OCI-LY7 (cell line): ENCODE data around the gene MRPS23. TPM values are rescaled to one million over a fixed set of nuclear protein-coding genes. Genes with fewer than 3 reads are reported as not detected.

ENCODE experiments used
- BruUV-seq: library from RNA; stranded (reverse); fragments of 400-500 nt; replicated peaks from 2 replicates; lab custom pipeline; 2021; lab: Mats Ljungman, UMichigan
- CTCF ChIA-PET: fragments of 300-600 bp; sonication (Branson Sonifier 250); formaldehyde crosslinking; loops from one replicate; lab custom pipeline; 2022; ENCODE audit warnings: antibody characterized with exemption; ENCODE audit not compliant: unreplicated experiment; lab: Charles Lee
- POLR2A ChIA-PET: fragments of 300-600 bp; sonication (Branson Sonifier 250); formaldehyde crosslinking; loops from one replicate; lab custom pipeline; 2022; ENCODE audit warnings: antibody characterized with exemption; lab: Charles Lee
- DNase-seq: peaks from one replicate; pipeline ENCODE4 v3.0.0-alpha.2; 2015; ENCODE audit warnings: low spot score
- H2AFZ ChIP-seq: fragments of 200-600 bp; sonication (generic), shearing (Covaris generic); 2 replicates; pipeline ENCODE4 v1.6.1; 2014; ENCODE audit warnings: mild to moderate bottlenecking, antibody characterized with exemption, low read length, moderate library complexity
- H3K27ac ChIP-seq: fragments of 200-600 bp; sonication (generic); 2 replicates; pipeline ENCODE4 v1.5.1; 2014; ENCODE audit warnings: mixed run types, low read depth, mild to moderate bottlenecking, moderate library complexity, low read length, inconsistent platforms; ENCODE audit not compliant: poor library complexity, severe bottlenecking
- H3K36me3 ChIP-seq: fragments of 200-600 bp; sonication (generic); 2 replicates; pipeline ENCODE4 v1.6.1; 2014; ENCODE audit warnings: mild to moderate bottlenecking, antibody characterized with exemption, low read length, moderate library complexity, mixed read lengths; ENCODE audit not compliant: insufficient read depth
- H3K4me1 ChIP-seq: fragments of 200-600 bp; sonication (generic); 2 replicates; pipeline ENCODE4 v1.5.1; 2014; ENCODE audit warnings: mild to moderate bottlenecking, low read length; ENCODE audit not compliant: insufficient read depth, poor library complexity, severe bottlenecking
- H3K4me2 ChIP-seq: fragments of 200-600 bp; sonication (generic); 2 replicates; pipeline ENCODE4 v1.6.1; 2014; ENCODE audit warnings: mild to moderate bottlenecking, low read length
- H3K4me3 ChIP-seq: fragments of 200-600 bp; sonication (generic); 2 replicates; pipeline ENCODE4 v1.5.1; 2014; ENCODE audit warnings: mild to moderate bottlenecking, low read depth, low read length; ENCODE audit not compliant: poor library complexity, severe bottlenecking
- H3K79me2 ChIP-seq: fragments of 200-600 bp; sonication (generic); 2 replicates; pipeline ENCODE4 v1.6.1; 2016; ENCODE audit warnings: low read depth, mild to moderate bottlenecking, low read length, moderate library complexity, mixed read lengths; ENCODE audit not compliant: insufficient read depth
- H3K9me2 ChIP-seq: fragments of 200-600 bp; sonication (generic); 2 replicates; pipeline ENCODE4 v1.6.1; 2016; ENCODE audit warnings: mild to moderate bottlenecking, low read length, mixed read lengths; ENCODE audit not compliant: insufficient read depth
- H3K9me3 ChIP-seq: fragments of 200-600 bp; sonication (generic); 2 replicates; pipeline ENCODE4 v1.6.1; 2014; ENCODE audit warnings: mild to moderate bottlenecking, mixed run types, low read length, mixed read lengths
- H4K20me1 ChIP-seq: fragments of 200-600 bp; sonication (generic); 2 replicates; pipeline ENCODE4 v1.6.1; 2014; ENCODE audit warnings: mild to moderate bottlenecking, antibody characterized with exemption, low read length, moderate library complexity, mixed read lengths; ENCODE audit not compliant: insufficient read depth
- EZH2phosphoT487 ChIP-seq: fragments of 200-600 bp; sonication (generic); IDR thresholded peaks from 2 replicates; pipeline ENCODE4 v1.6.1; 2018; ENCODE audit warnings: low read depth, borderline replicate concordance, mild to moderate bottlenecking, mixed run types, antibody characterized with exemption, low read length, moderate library complexity, mixed read lengths
- intact Hi-C: fragments of 100-400 bp; cut with micrococcal nuclease; formaldehyde crosslinking; loops from one replicate; pipeline ENCODE4 v1.10.0; 2022; ENCODE audit not compliant: unreplicated experiment
- total RNA-seq, 2 experiments: library from RNA; depleted of rRNA in 1 of 2; stranded (reverse); fragments of >200 nt in 1 of 2; shearing (Covaris generic) in 1 of 2; gene quantifications; 2 replicates each; pipeline ENCODE4 v1.2.3, GENCODE V29; 2014 to 2022
- TF ChIP-seq, protein P1 (sequence below): fragments of 200-600 bp; sonication (generic); conservative IDR thresholded peaks from 2 replicates; pipeline ENCODE4 v1.5.1; 2014; ENCODE audit warnings: mild to moderate bottlenecking, antibody characterized with exemption, low read length, moderate library complexity, mixed read lengths

The MRPS23 gene
- total RNA-seq, 2 experiments from 2014 or later, result 50.3 to 73.5 TPM

DNA sequence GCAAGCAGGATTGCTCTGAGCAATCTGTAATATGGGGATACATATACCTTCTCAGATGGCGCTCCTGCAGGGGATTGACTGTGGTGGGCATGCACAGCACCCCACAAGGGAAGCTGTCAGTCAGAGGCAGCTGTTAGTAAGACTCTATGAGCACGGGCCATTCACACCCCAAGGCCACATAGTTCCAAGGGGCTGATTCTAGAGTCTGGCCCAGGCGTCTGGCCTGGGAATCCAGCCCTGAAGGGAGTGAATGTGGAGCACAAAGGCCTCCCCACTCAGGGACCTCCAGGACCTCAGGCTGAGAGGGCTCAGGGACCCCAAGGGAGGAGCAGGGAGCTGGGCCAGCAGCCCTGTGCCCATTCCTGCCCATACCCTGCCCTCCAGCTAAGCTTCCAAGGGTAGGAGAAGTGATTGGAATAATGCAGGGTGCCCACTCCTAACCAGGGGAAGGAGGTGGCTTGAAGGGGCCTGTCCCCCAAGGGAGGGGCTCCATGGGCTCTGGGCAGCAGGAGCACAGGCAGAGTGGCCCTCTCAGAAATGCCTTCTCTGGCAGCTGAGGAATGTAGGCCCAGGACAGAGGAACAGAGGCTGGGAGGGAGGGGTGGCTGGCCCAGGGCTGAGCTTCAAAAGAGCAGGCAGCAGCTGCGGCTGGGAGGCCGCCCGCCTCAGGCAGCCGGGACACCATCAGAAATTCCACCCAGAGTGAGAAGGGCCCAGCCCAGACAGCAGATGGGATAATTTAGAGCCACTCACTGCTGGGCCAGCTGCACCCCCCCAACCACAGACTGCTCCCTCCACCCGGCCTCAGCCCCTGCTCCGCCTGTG, 48.9 kb upstream of the MRPS23 start:
- no peak overlapping the region for H3K4me3 ChIP-seq
- H3K79me2 ChIP-seq, result no peaks in the 10 kb centered on the region
- no TSS peak for BruUV-seq
- no peaks in the 10 kb centered on the region for H4K20me1 ChIP-seq
- H3K9me2 ChIP-seq, result no peaks in the 10 kb centered on the region
- ChIA-PET CTCF (interaction anchor here (0.6 kb wide), 2 partner anchors 89 to 185 kb away, joined by 4 to 6 read pairs; partner anchors contain the start of genes DYNLL2 and VEZF1), POLR2A (interaction anchor here (0.7 to 1.5 kb wide), 2 partner anchors 25 to 99 kb away, joined by 3 read pairs; no protein-coding TSS in a partner anchor)
- no peak overlapping the region for H2AFZ ChIP-seq
- TF ChIP-seq, protein P1, sequence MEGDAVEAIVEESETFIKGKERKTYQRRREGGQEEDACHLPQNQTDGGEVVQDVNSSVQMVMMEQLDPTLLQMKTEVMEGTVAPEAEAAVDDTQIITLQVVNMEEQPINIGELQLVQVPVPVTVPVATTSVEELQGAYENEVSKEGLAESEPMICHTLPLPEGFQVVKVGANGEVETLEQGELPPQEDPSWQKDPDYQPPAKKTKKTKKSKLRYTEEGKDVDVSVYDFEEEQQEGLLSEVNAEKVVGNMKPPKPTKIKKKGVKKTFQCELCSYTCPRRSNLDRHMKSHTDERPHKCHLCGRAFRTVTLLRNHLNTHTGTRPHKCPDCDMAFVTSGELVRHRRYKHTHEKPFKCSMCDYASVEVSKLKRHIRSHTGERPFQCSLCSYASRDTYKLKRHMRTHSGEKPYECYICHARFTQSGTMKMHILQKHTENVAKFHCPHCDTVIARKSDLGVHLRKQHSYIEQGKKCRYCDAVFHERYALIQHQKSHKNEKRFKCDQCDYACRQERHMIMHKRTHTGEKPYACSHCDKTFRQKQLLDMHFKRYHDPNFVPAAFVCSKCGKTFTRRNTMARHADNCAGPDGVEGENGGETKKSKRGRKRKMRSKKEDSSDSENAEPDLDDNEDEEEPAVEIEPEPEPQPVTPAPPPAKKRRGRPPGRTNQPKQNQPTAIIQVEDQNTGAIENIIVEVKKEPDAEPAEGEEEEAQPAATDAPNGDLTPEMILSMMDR, result no peak
- TF ChIP-seq EZH2phosphoT487, result no peak
- no peak overlapping the region for H3K4me2 ChIP-seq
- H3K36me3 ChIP-seq, result no peaks in the 10 kb centered on the region
- no peaks in the 10 kb centered on the region for H3K9me3 ChIP-seq
- H3K27ac ChIP-seq, result no peak overlapping the region
- intact Hi-C loops, result no loop called here
- H3K4me1 ChIP-seq, result peaks cover 40% of the 10 kb centered on the region
- no peak for DNase-seq

GRCh38 chr17:57895382-57896060, 45.7 kb upstream of the MRPS23 start:
- POLR2A ChIA-PET, result interaction anchor here (0.6 to 1.3 kb wide), 2 partner anchors 61 to 427 kb away, joined by 3 to 6 read pairs; no protein-coding TSS in a partner anchor
- TF ChIP-seq EZH2phosphoT487, result no peak
- TF ChIP-seq, protein P1, result no peak

More at GRCh38 chr17:57895382-57896060, 45.7 kb upstream of the MRPS23 start:
- Histone ChIP-seq H3K27ac (no peak overlapping the region), H3K79me2 (no peaks in the 10 kb centered on the region), H3K4me1 (peaks cover 8% of the 10 kb centered on the region), H4K20me1 (no peaks in the 10 kb centered on the region), H3K9me2 (no peaks in the 10 kb centered on the region), H3K4me2 (no peak overlapping the region), H2AFZ (no peak overlapping the region), H3K36me3 (no peaks in the 10 kb centered on the region), H3K9me3 (no peaks in the 10 kb centered on the region), H3K4me3 (no peak overlapping the region)
- CTCF ChIA-PET, result no interaction called here
- no peak for DNase-seq
- BruUV-seq, result no TSS peak
- intact Hi-C loops, result no loop called here
